ENCODE data around the gene FXYD4. TPM values are rescaled to one million over a fixed set of nuclear protein-coding genes. Genes with fewer than 3 reads are reported as not detected.
"Not testable (repeated sequence)": the region's sequence is repeated elsewhere in the genome, so short reads cannot be mapped to it uniquely, and the experiment has no call there.

The FXYD4 gene
- total RNA-seq, 1 donor from 2014 or later, result not detected

DNA sequence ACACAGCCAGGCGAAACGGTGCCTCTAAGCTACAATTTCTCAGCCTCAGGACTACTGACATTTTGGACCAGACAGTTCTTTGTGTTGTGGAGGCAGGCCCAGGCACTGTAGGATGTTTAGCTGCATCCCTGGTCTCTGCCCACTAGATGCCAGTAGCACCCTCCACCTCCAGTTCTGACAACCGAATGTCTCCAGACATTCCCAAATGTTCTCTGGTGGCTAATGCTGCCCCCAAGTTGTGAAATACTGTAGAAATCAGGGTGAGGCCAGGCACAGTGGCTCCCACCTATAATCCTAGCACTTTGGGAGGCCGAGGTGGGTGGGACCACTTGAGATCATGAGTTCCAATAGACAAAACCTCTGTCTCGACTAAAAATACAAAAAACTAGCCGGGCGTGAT, 19.3 kb downstream of the FXYD4 start:
- Mint-ChIP-seq H3K4me3 (no peak overlapping the region), H3K27me3 (no peaks in the 10 kb centered on the region), H3K9me3 (no peaks in the 10 kb centered on the region), H3K36me3 (ENCODE audit: low read depth) (peaks cover 95% of the 10 kb centered on the region), H3K27ac (peak overlapping the region; percentile 33), H3K4me1 (peaks cover 61% of the 10 kb centered on the region)
- peak; percentile 56 for ATAC-seq (ENCODE audit: low read depth)
- intact Hi-C loops (cut with micrococcal nuclease), result no loop called here
- DNase-seq, result no peak
- TF ChIP-seq, protein P1, sequence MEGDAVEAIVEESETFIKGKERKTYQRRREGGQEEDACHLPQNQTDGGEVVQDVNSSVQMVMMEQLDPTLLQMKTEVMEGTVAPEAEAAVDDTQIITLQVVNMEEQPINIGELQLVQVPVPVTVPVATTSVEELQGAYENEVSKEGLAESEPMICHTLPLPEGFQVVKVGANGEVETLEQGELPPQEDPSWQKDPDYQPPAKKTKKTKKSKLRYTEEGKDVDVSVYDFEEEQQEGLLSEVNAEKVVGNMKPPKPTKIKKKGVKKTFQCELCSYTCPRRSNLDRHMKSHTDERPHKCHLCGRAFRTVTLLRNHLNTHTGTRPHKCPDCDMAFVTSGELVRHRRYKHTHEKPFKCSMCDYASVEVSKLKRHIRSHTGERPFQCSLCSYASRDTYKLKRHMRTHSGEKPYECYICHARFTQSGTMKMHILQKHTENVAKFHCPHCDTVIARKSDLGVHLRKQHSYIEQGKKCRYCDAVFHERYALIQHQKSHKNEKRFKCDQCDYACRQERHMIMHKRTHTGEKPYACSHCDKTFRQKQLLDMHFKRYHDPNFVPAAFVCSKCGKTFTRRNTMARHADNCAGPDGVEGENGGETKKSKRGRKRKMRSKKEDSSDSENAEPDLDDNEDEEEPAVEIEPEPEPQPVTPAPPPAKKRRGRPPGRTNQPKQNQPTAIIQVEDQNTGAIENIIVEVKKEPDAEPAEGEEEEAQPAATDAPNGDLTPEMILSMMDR (IDR thresholded peaks at IDR 0.05), result no peak
- ChIA-PET CTCF (interaction anchor here (0.8 to 1.3 kb wide), 4 partner anchors 46 to 98 kb away, joined by 3 to 5 read pairs (median 4); partner anchors contain the start of gene ZNF487), POLR2A (interaction anchor here (0.5 to 0.6 kb wide), 2 partner anchors 36 to 59 kb away, joined by 3 to 4 read pairs; no protein-coding TSS in a partner anchor)

DNA sequence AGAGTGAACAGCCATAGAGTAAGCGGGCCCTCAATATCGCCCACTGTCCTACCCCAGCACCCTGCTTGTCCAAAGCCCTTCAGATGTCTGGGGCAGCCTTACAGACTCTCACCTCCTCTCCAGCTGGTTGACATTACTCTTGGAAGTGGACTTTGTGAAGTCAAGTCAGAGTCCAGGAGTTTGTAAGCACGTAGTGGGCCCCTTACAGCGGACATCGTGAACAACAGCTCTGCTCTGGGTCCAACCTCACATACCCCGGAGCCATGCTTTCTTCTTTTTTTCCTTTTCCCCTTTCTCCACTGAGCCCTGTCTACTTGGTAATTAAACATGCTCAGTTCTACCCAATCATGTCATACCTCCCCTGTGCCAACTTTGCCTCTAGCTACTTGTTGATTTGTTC, 20.1 kb downstream of the FXYD4 start:
- CTCF ChIA-PET, result no interaction called here
- no peak overlapping the region for H3K4me3 Mint-ChIP-seq
- peaks cover 94% of the 10 kb centered on the region for H3K36me3 Mint-ChIP-seq (ENCODE audit: low read depth)
- POLR2A ChIA-PET, result no interaction called here
- no peaks in the 10 kb centered on the region for H3K27me3 Mint-ChIP-seq
- intact Hi-C loops (cut with micrococcal nuclease), result no loop called here
- ATAC-seq (ENCODE audit: low read depth) (no peak), DNase-seq (no peak)
- peaks cover 67% of the 10 kb centered on the region for H3K4me1 Mint-ChIP-seq
- H3K9me3 Mint-ChIP-seq, result no peaks in the 10 kb centered on the region
- H3K27ac Mint-ChIP-seq, result peak overlapping the region; percentile 26
- TF ChIP-seq, protein P1 (IDR thresholded peaks at IDR 0.05), result no peak

DNA sequence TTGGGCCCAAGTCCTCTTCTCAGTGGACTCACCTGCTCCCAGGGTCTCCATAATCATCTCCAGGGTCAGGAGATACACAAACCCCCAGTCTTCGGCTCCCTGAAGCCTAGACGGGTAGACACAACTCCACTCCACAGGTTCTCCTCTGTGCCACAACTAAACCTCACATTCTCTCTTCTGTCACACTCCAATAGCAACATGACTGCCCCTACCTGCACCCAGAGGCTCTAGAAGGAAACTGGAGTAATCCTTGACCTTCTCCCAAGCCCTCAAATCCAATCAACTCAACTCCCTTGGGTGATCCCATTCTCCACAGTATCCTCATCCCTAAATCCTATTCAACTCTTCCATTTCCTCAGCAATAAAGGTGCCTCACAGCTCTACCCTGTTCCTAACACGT, 21.3 kb downstream of the FXYD4 start:
- ChIA-PET POLR2A (interaction anchor here (7.3 kb wide), 1 partner anchor 16 kb away, joined by 71 read pairs; the partner anchor contains the start of gene HNRNPF), CTCF (no interaction called here)
- ATAC-seq (ENCODE audit: low read depth) (no peak), DNase-seq (no peak)
- Mint-ChIP-seq H3K9me3 (no peaks in the 10 kb centered on the region), H3K27ac (peak overlapping the region; percentile 3), H3K4me1 (peaks cover 63% of the 10 kb centered on the region), H3K4me3 (no peak overlapping the region), H3K27me3 (no peaks in the 10 kb centered on the region), H3K36me3 (ENCODE audit: low read depth) (peaks cover 86% of the 10 kb centered on the region)
- TF ChIP-seq, protein P1 (IDR thresholded peaks at IDR 0.05), result no peak
- intact Hi-C loops (cut with micrococcal nuclease), result no loop called here

DNA sequence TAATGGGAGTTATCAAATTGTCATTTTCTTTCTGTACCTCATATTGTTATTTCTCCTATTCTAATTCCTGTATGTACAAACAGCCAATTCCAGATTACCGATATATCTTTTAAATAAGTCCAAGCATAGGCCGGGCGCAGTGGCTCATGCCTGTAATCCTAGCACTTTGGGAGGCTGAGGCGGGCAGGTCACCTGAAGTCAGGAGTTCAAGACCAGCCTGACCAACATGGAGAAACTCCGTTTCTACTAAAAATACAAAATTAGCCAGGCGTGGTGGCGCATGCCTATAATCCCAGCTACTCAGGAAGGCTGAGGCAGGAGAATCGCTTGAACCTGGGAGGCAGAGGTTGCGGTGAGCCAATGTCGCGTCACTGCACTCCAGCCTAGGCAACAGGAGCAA, 21.8 kb downstream of the FXYD4 start:
- H3K4me1 Mint-ChIP-seq, result peaks cover 63% of the 10 kb centered on the region
- H3K27me3 Mint-ChIP-seq; intact Hi-C loops (cut with micrococcal nuclease); DNase-seq; CTCF ChIA-PET; ATAC-seq (ENCODE audit: low read depth); H3K4me3 Mint-ChIP-seq; H3K9me3 Mint-ChIP-seq: not testable (repeated sequence)
- peaks cover 81% of the 10 kb centered on the region for H3K36me3 Mint-ChIP-seq (ENCODE audit: low read depth)
- POLR2A ChIA-PET, result interaction anchor here (1.2 to 7.3 kb wide), 2 partner anchors 16 to 44 kb away, joined by 3 to 71 read pairs; partner anchors contain the start of genes HNRNPF and ZNF487
- peak overlapping the region; percentile 3 for H3K27ac Mint-ChIP-seq

DNA sequence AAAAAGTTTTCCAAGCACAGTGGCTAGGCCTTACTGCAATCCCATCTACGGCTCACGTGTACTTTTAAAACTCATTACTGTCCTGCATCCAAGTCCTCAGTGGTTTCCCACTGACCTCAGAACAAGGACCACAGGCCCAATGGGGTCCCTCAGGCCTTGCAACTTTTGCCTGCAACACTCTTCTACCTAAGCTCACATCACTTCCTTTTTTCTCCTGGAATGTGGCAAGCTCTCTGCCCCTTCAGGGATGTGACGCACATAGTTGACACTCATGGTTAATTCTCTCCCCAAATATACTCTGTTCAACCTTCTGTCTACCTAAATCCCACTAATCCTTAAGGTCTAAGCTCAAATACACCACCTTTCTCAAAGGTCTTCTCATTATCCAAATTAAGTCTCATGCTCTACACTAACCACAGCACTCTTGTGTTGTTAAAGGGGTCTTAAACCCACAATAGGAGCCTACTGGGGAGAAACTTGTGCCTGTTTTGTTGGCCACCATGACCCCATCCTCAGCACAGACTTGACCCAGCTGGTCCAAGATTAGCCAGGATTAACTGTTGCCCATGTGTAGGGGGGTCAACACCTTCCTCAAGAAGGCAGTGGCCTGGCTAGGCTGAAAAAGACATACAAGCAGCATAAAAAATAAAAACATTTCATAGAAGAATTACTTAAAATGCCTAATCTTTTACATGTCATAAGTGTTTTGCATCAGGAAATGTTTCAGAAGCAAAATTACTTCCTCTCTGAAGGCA, 22.3 kb downstream of the FXYD4 start:
- ChIA-PET CTCF (no interaction called here), POLR2A (interaction anchor here (1.2 to 7.3 kb wide), 2 partner anchors 15 to 43 kb away, joined by 3 to 71 read pairs; partner anchors contain the start of genes HNRNPF and ZNF487)
- Mint-ChIP-seq H3K9me3 (no peaks in the 10 kb centered on the region), H3K27me3 (no peaks in the 10 kb centered on the region), H3K27ac (peak overlapping the region; percentile 0), H3K4me3 (no peak overlapping the region), H3K4me1 (peaks cover 62% of the 10 kb centered on the region), H3K36me3 (ENCODE audit: low read depth) (peaks cover 75% of the 10 kb centered on the region)
- intact Hi-C loops (cut with micrococcal nuclease), result no loop called here
- DNase-seq (no peak), ATAC-seq (ENCODE audit: low read depth) (no peak)
- TF ChIP-seq, protein P1 (IDR thresholded peaks at IDR 0.05), result no peak
